Stimulated activated naive B cell treated with anti-CD40 and anti-IgM and Interleukin-4, amounts not matched to agents 10 μg/mL and 1 μg/mL and 100 μg/mL, for 72 hours (primary cell): Measurements from ENCODE around the gene DUOX2.

ENCODE experiments used
- ATAC-seq, 2 donors: fragments of 150-1000 bp; cut with Tn5 transposase; replicated peaks; 2 replicates each; pipeline ENCODE4 v1.10.0; 2021; ENCODE audit warnings: moderate library complexity in 1 of 2
- DNase-seq: peaks from one replicate; pipeline ENCODE4 v3.0.0; 2021
- H3K27ac Mint-ChIP-seq: one replicate; pipeline ENCODE4 v1.8.0; 2022; ENCODE audit warnings: mild to moderate bottlenecking, mixed read lengths
- H3K27me3 Mint-ChIP-seq, 2 donors: one replicate each; pipeline ENCODE4 v1.8.0; 2022; ENCODE audit warnings: mixed read lengths in 2 of 2
- H3K36me3 Mint-ChIP-seq, 2 donors: one replicate each; pipeline ENCODE4 v1.8.0; 2022; ENCODE audit warnings: mixed read lengths in 2 of 2, mild to moderate bottlenecking in 1 of 2
- H3K4me1 Mint-ChIP-seq, 2 donors: one replicate each; pipeline ENCODE4 v1.8.0; 2022; ENCODE audit warnings: mixed read lengths in 2 of 2, mild to moderate bottlenecking in 1 of 2
- H3K4me3 Mint-ChIP-seq, 2 donors: one replicate each; pipeline ENCODE4 v1.8.0; 2022; ENCODE audit warnings: mild to moderate bottlenecking in 2 of 2, mixed read lengths in 2 of 2, moderate library complexity in 1 of 2
- H3K9me3 Mint-ChIP-seq, 2 donors: one replicate each; pipeline ENCODE4 v1.8.0; 2022; ENCODE audit warnings: mixed read lengths in 2 of 2, mild to moderate bottlenecking in 1 of 2

Gene DUOX2

GRCh38 chr15:45133561-45133920 lies 19.6 kb upstream of the DUOX2 start:
- Mint-ChIP-seq H3K27ac (no peak overlapping the region), H3K36me3 (no peaks in the 10 kb centered on the region), H3K4me3 (no peak overlapping the region), H3K27me3 (peaks cover 64 to 72% of the 10 kb centered on the region in 2 donors), H3K9me3 (no peaks in the 10 kb centered on the region), H3K4me1 (peaks cover 6 to 12% of the 10 kb centered on the region in 2 donors)
- DNase-seq: no peak
- ATAC-seq: no peak

GRCh38 chr15:45132844-45133560 lies 19.0 kb upstream of the DUOX2 start:
- Mint-ChIP-seq H3K36me3 (no peaks in the 10 kb centered on the region), H3K4me3 (no peak overlapping the region), H3K9me3 (no peaks in the 10 kb centered on the region), H3K27ac (no peak overlapping the region), H3K4me1 (peaks cover 6 to 12% of the 10 kb centered on the region in 2 donors), H3K27me3 (peaks cover 64 to 72% of the 10 kb centered on the region in 2 donors)
- ATAC-seq (no peak), DNase-seq (no peak)

DNA sequence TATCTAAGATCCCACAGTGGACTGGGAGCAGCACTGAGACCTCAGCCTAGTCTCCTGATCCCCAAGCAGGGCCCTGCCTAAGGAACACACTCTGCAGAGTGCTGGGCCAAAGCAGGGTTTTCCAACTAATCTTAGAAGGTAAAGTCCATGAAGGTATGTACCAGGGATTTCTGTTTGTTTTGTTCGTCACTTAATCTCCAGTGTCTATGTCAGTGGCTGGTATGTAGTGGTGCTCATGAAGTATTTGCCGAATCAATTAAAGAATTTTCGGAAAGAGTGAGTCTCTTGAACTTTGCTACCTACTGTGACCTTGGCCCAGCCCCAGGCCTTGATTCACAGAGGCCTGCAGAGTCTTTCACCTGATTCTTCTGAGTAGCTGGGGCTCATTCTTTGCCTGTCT lies 17.5 kb upstream of the DUOX2 start:
- H3K27me3 Mint-ChIP-seq: peaks cover 62 to 69% of the 10 kb centered on the region in 2 donors
- DNase-seq: no peak

GRCh38 chr15:45130291-45131000 lies 16.5 kb upstream of the DUOX2 start:
- H3K9me3 Mint-ChIP-seq: no peaks in the 10 kb centered on the region
- H3K36me3 Mint-ChIP-seq: no peaks in the 10 kb centered on the region
- H3K4me1 Mint-ChIP-seq: peaks cover 2 to 5% of the 10 kb centered on the region in 2 donors
- H3K27me3 Mint-ChIP-seq: peaks cover 67 to 74% of the 10 kb centered on the region in 2 donors
- no peak for DNase-seq
- no peak overlapping the region for H3K27ac Mint-ChIP-seq
- no peak for ATAC-seq
- H3K4me3 Mint-ChIP-seq: peak overlapping the region; percentile 26 to 31

More for the DNA sequence above, 17.5 kb upstream of the DUOX2 start:
- Mint-ChIP-seq H3K9me3 (no peaks in the 10 kb centered on the region), H3K4me3 (no peak overlapping the region), H3K36me3 (no peaks in the 10 kb centered on the region), H3K27ac (no peak overlapping the region), H3K4me1 (peaks cover 6 to 10% of the 10 kb centered on the region in 2 donors)
- ATAC-seq: no peak

DNA sequence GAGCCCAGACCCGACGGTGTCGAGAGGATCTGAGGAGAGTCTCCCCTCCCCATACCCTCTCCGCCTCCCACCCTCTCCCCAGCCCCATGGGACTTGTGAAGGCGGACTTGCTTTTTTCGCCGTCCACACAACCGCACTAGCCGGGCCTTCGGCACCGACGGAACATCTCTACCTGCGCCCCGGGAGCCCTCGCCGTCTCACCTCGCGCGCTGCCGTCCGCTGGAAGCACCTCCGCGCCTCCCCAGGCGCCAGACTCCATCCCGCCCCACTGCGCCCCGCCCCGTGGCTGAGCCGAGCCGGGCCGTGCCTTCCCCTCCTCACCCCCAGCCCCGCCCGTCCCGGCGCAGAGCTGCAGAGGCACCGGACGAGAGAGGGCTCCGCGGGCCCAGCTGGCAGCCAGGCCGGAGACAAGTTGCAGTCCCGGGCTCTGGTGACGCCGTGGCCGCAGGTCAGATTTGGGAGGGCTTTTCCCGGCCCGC lies 15.7 kb upstream of the DUOX2 start, which contains the start of the genes DUOX1 and DUOXA1:
Gene DUOX1 (plus strand): TSS at position 344 of the 479 bp plus-strand sequence. CDS start 1,973 bp downstream, outside the sequence.
Gene DUOXA1 (minus strand): TSS at position 229 of the 479 bp plus-strand sequence. CDS start 6,865 bp downstream, outside the sequence.
- Mint-ChIP-seq H3K36me3 (no peaks in the 10 kb centered on the region), H3K27ac (no peak within 1 kb of the TSS), H3K27me3 (peaks cover 71 to 77% of the 10 kb centered on the region in 2 donors), H3K4me1 (peaks cover 2 to 5% of the 10 kb centered on the region in 2 donors), H3K4me3 (peak within 1 kb of the TSS; percentile 26 to 31), H3K9me3 (no peaks in the 10 kb centered on the region)
- ATAC-seq (peak; percentile 55 to 64), DNase-seq (no peak)

DNA sequence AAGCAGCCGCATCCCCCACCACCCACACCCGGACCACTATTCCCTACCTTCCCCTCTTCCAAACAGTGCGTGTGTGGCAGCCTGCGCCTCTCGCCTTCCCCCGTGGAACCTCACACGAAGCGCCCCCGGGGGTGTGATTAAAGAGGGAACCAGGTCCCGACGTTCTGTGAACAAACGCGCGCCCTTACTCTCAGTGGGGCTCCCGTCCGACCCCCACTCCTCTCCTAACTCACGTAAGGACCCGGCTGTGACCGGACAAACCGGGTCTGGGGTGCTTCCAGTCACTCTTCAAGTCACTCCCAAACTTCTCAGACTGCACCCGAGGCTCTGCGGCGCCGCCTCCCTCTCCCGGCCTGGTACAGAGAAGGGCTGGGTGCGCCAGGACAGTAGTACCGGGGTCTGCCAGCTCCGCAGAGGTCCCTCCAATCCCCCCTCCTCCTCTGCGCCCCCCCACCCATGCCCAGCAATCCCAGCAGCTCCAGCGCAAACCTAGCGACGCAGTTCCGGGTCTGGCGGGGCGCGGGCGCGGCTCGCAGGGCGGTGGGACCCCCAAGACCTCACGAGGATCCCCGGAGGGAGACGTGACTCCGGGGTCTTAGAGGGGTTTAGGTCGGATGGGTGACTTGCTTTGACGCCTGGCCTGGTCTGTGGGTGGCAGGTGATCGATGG lies 15.1 kb upstream of the DUOX2 start:
- ATAC-seq: no peak
- Mint-ChIP-seq H3K4me3 (peak overlapping the region in 1 of 2 donors; percentile 12), H3K27ac (no peak overlapping the region)

DNA sequence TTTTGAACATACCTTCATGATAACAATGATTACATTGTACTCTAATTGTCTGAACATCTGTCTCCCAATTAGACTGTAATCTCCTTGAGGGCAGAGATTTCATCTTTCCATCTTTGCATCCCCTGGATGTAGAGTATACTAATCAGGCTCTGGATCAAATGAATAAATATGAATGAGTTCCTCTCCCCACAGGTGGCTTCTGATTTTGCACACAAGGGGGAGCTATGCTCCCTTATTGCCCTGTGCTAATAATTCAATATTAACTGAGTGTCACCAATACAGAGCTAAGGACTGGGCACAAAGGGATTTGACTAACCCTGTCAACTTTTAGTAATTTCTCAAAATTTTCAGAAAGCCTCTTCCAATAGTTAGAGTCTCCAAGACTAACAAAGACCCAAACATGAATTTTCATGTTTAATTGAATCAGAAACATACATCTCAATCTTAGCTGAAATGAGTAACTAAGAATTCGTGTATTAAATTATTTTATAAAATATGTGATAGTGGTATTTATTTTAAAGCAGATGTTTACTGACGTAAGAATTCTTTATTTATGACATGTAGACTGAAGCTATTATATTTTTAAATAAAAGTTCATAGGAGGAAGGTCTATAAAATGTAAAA lies 12.7 kb upstream of the DUOX2 start:
- Mint-ChIP-seq H3K4me3 (no peak overlapping the region), H3K9me3 (no peaks in the 10 kb centered on the region), H3K36me3 (no peaks in the 10 kb centered on the region), H3K27ac (no peak overlapping the region), H3K27me3 (peaks cover 51 to 61% of the 10 kb centered on the region in 2 donors), H3K4me1 (peaks cover 2 to 5% of the 10 kb centered on the region in 2 donors)
- ATAC-seq (peak; percentile 61), DNase-seq (no peak)

More for the DNA sequence above, 15.1 kb upstream of the DUOX2 start:
- no peak for DNase-seq
- Mint-ChIP-seq H3K4me1 (peaks cover 2 to 5% of the 10 kb centered on the region in 2 donors), H3K27me3 (peaks cover 66 to 72% of the 10 kb centered on the region in 2 donors), H3K36me3 (no peaks in the 10 kb centered on the region), H3K9me3 (no peaks in the 10 kb centered on the region)

GRCh38 chr15:45123397-45123796 lies 9.4 kb upstream of the DUOX2 start:
- H3K36me3 Mint-ChIP-seq: no peaks in the 10 kb centered on the region
- H3K9me3 Mint-ChIP-seq: no peaks in the 10 kb centered on the region
- no peak overlapping the region for H3K4me3 Mint-ChIP-seq
- H3K4me1 Mint-ChIP-seq: peaks cover under 1% of the 10 kb centered on the region in 2 donors
- no peak for DNase-seq
- no peak overlapping the region for H3K27ac Mint-ChIP-seq
- ATAC-seq: no peak
- peaks cover 48 to 57% of the 10 kb centered on the region in 2 donors for H3K27me3 Mint-ChIP-seq

GRCh38 chr15:45122719-45123118 lies 8.7 kb upstream of the DUOX2 start:
- peaks cover 6 to 8% of the 10 kb centered on the region in 2 donors for H3K4me1 Mint-ChIP-seq
- no peak overlapping the region for H3K27ac Mint-ChIP-seq
- no peaks in the 10 kb centered on the region for H3K9me3 Mint-ChIP-seq
- H3K27me3 Mint-ChIP-seq: peaks cover 48 to 57% of the 10 kb centered on the region in 2 donors
- ATAC-seq: no peak
- no peaks in the 10 kb centered on the region for H3K36me3 Mint-ChIP-seq
- DNase-seq: no peak
- H3K4me3 Mint-ChIP-seq: no peak overlapping the region

- Mint-ChIP-seq H3K27ac (no peak overlapping the region), H3K36me3 (no peaks in the 10 kb centered on the region), H3K27me3 (peaks cover 52 to 61% of the 10 kb centered on the region in 2 donors), H3K4me3 (no peak overlapping the region), H3K9me3 (no peaks in the 10 kb centered on the region), H3K4me1 (peaks cover 12 to 16% of the 10 kb centered on the region in 2 donors)
- ATAC-seq (no peak), DNase-seq (no peak)
Observed at GRCh38 chr15:45121706-45122417, 7.9 kb upstream of the DUOX2 start.

DNA sequence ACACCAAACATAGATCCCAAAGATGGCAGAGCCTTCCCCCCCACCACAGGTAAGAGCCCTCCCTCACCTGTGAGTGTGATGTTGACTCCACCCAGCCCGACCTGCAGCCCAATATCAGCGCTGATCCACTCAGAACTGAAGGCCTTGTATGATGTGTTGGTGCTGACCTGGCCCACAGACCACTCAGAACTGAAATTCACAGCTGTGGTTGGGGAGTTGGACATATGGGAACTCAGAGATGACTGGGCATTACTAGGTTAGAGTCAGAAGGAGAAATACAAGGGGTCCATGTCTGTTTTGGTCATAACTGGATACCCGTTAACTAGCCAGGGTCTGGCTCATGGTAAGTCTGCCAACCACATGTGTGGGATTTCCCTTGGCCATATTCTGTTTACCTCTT lies 7.0 kb upstream of the DUOX2 start:
- Mint-ChIP-seq H3K27ac (no peak overlapping the region), H3K27me3 (peaks cover 54 to 62% of the 10 kb centered on the region in 2 donors), H3K4me1 (peaks cover 16 to 22% of the 10 kb centered on the region in 2 donors), H3K36me3 (no peaks in the 10 kb centered on the region), H3K4me3 (no peak overlapping the region), H3K9me3 (no peaks in the 10 kb centered on the region)
- ATAC-seq (no peak), DNase-seq (no peak)

- Mint-ChIP-seq H3K27me3 (peaks cover 54 to 62% of the 10 kb centered on the region in 2 donors), H3K4me3 (no peak overlapping the region), H3K27ac (no peak overlapping the region), H3K9me3 (no peaks in the 10 kb centered on the region), H3K4me1 (peaks cover 18 to 29% of the 10 kb centered on the region in 2 donors), H3K36me3 (no peaks in the 10 kb centered on the region)
- ATAC-seq: no peak
- no peak for DNase-seq
Observed at GRCh38 chr15:45120081-45120972, 6.4 kb upstream of the DUOX2 start.
